SIG-M5 treated with dmso at 0.1 percent for 504 hours (cell line): ENCODE data around the gene BCL2.
"Not testable (repeated sequence)": the region's sequence is repeated elsewhere in the genome, so short reads cannot be mapped to it uniquely, and the experiment has no call there.

Source experiments
- DNase-seq: peaks from one replicate; lab custom pipeline; 2025; ENCODE audit not compliant: unreplicated experiment; lab: John Stamatoyannopoulos, UW

Gene BCL2

DNA sequence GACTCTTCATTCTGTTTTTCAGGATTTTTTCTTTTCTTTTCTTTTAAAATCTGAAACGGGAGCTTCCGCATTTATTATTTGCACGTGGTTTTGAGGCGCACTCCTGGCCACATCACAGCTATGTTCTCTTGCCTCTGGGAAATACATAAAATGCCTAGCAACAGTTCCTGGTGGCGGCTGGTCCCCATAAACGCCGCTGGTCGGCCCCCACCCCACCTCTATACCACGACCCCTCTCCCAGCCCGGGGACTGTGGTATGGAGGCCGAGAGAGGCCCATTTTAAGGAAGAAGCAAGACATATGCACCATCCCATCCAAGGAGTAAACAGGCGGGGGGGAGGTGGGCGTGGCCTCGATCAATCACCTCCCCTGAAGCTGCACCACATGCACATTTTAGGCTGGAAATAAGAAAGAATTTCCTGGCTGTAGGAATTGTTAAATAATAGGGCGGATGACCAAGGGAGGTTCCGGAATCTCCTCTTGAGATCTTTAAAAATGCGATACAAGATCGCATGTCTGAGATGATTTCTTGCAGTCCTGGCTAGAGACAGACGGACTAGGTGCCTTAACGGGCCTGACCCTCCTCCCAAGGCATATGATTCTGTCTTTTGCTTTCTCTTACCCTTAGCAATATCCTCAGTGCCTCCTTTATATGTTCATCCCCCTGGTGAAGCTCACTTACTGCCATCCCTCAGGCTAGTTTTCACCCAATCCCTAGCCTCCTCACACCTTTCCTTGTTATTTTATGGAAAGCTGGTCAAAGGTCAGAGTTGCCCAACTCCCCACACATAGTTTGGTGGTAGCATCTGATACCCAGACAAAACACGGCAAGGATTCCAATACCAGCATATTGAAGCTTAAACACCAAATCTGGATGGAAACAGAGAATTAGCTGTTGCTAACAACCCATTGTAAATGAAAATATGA lies 82.4 kb downstream of the BCL2 start:
- DNase-seq = peak; percentile 47

- peak; percentile 92 for DNase-seq
Measured at GRCh38 chr18:63236406-63236805, 83.2 kb downstream of the BCL2 start.

DNA sequence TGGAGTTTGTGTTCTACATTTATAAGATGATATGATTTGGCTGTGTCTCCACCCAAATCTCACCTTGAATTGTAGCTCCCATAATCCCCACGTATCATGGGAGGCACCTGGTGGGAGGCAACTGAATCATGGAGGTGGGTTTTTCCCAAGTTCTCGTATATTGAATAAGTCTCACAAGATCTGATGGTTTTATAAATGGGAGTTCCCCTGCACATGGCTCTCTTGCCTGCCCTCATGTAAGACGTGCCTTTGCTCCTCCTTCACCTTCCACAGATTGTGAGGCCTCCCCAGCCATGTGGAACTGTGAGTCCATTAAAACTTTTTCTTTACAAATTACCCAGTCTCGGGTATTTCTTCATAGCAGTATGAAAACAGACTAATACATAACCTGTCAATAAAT lies 83.6 kb downstream of the BCL2 start:
- DNase-seq = not testable (repeated sequence)

- DNase-seq = no peak
Measured at GRCh38 chr18:63234841-63235240, 84.7 kb downstream of the BCL2 start.

- no peak for DNase-seq
Measured at GRCh38 chr18:63234432-63234831, 85.1 kb downstream of the BCL2 start.

GRCh38 chr18:63233334-63233733 lies 86.2 kb downstream of the BCL2 start:
- no peak for DNase-seq

- DNase-seq = no peak
Measured at GRCh38 chr18:63232826-63233225, 86.7 kb downstream of the BCL2 start.

- no peak for DNase-seq
Measured at GRCh38 chr18:63229971-63230370, 89.6 kb downstream of the BCL2 start.

DNA sequence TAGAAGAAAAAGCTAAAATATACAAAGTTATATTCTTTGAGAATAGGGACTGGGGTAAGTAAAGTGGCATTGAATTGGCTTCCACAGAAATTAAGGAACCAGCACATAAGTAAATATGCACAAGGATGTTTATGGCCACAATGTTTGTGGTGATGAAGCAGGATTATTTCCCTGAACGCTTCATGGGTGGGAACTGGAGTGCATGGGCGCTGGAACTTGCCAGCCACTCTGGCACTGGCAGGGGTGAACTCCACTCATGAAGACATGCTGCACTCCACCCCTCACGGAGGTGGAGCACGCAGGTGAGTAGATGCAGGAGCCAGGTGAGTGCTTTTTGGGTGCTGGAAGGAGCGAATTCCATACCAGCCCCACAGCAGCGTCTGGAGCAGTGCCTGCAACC lies 94.1 kb downstream of the BCL2 start:
- no peak for DNase-seq

DNA sequence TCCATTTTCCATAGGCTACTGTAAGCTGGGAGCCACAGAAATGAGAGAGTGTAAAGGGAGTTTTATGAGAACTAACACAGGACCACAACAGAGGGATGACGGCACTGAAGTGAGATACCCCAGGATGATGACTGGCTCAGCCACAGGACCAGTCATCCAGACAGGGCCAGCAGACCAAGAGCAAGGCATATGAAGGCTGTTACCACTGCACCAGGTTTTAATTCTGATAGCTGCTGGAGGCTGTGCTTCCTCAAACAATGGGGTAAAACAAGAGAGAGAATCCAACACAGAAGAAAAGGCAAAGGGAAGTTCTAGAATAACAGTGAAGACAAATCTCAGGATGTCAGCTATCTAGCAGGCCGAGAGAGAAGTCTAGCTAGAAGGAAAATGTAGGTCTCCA lies 94.9 kb downstream of the BCL2 start:
- no peak for DNase-seq

GRCh38 chr18:63223837-63224236 lies 95.7 kb downstream of the BCL2 start:
- peak; percentile 41 for DNase-seq

DNA sequence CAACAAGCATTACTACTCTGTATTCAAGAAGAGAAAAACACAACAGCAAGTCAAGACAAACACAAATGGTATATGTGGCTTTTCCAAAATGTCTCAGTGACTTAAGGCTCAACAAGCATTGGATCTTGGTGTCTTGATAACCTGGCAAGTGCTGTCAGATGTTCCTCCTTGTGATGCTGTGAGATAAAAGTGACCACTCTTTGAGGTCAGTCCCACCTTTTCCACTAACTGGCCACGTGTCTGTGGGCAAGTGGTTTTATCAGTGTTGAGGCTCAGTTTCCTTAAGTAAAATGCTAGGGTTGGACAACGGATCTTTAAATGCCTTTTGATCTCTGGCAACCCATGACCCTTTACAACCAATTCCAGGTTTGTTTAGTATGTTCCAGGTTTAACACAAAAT lies 98.7 kb downstream of the BCL2 start:
- no peak for DNase-seq

DNA sequence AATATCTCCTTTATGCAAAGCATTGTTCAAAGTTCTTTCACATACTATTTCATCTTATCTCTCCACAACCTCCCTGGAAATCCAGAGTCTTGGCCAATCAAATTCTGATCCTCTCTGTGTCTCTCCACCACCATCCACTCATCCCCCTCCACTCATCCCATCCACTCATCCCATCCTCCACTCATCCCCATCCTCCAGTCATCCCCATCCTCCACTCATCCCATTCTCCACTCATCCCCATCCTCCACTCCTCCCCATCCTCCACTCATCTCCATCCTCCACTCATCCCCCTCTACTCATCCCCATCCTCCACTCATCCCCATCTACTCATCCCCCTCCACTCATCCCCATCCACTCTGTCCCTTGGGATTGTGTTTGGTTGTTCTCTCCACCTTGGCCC lies 101.1 kb downstream of the BCL2 start:
- no peak for DNase-seq

DNA sequence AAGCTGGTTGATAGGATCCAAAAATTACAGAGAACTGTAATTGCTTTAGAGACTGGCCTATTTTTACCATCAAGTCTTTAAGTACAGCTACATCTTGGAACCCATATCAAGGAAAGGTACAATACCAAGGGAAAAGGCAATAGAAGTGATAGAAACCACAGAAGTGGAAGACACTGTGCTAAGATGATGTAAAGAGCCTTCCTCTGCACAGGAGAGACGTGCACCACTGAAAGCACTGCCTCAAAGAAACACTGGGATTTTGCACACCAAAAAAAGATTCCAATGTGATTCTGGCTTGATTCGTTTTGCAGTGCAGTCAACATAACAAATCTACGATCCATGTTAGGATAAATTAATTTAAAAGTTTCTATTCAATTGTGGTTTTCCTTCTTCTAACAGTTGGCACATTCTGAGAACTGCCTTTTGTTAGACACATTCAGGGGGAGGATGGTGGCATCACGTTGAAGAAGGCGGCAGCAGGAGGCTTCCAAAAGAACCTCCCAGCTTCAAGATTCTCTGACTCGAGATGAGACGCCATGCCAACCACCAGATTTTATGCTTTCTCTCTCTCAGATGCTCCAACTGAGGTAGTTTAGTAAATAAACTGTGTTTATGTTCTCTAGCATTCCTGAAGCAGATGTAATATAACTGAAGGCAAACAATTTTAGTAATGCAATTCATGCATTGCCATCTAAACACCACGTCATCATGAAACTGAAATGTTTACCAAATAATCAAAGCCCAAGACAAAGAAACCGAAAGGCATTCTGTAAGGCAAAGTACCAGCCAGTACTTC lies 102.9 kb downstream of the BCL2 start:
- DNase-seq = no peak

DNA sequence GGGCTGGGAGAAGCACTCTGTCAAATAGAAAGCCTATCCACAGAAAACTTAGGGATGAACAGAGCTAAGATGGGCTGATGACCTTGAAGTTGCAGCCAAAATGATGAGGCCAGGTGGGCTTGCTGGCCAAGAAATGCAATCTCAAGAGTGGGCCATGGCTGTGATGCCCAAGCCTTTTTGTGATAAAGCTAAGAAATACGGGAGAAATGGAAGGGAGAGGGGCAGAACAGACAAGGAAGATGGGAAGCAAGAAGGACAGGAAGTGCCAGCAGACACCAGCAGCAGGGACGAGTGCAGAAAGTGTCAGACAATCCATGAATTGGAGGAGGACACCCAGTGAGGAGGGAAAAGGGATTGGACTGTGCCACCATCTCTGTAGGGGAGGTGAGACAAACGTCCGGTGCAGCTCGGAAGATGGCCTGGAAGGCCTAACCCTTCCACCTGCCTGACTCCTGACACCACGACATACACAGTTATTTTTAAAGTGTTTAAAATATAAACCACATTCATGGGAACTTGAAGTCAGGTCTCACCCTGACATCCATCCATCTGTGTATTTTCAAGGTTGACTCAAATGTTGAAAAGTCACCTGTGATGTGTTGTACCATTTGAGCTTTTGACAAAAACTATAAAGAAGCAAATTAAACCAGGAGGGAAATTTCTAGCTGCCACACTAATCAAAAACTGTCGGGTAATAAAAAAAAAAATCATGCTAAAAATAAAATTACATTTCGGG lies 105.5 kb downstream of the BCL2 start:
- DNase-seq = no peak

- peak; percentile 20 for DNase-seq
Measured at GRCh38 chr18:63213331-63213900, 106.2 kb downstream of the BCL2 start.

DNA sequence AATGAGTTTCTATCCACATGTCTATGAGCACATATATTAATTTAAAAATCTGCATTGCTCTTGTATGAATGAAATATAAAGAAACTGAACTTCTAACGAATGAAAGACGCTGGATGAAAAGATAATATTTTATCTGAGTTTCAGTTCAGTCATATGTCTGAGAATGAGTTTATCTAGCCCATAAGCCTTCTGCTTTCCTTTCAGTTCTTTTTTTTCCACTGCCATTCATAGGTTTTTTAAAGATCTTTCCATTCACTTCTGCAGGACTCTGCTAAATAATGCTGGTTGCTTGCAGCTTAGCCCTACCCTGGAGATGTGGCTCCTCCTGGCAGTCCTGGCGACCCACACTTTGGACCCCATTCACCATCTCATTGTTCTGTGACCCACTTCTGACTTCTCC lies 109.0 kb downstream of the BCL2 start:
- DNase-seq = no peak

DNA sequence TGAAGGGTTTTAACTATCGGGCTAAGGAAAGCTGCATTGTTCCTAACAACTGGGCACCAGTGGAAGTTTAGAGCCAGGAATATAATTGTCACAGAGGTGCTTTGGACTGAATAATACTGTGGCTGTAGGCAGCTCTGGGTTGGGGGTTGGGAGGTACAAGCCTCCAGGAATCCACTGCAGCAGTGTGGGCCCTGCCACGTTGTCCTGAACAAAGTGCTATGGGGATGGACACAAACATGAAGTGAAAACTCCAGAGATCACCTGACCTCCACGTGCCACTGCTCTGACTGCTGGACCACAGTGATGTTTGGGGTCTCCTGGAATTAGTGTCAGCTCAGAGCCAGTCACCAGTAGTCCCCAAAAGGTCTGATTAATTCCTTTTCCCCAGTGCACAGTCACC lies 110.9 kb downstream of the BCL2 start:
- DNase-seq = no peak

DNA sequence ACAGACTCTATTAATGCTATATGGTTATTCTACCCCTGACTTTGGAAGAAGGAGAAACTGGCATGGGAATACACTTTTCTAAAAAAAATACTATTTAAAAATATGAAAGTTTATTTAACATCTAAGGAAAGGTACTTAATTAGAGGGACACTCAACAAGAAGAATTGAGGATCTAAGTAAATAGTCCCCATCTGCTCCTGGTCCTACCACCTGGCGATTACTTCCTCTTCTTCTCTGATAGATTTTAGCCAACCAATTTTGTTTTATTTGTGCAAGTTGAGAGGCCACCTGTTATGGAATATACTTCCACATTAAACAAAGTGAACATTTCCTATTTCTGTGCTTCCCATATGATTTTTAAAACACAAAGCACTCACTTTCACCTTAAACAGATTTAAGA lies 111.7 kb downstream of the BCL2 start:
- DNase-seq = no peak

DNA sequence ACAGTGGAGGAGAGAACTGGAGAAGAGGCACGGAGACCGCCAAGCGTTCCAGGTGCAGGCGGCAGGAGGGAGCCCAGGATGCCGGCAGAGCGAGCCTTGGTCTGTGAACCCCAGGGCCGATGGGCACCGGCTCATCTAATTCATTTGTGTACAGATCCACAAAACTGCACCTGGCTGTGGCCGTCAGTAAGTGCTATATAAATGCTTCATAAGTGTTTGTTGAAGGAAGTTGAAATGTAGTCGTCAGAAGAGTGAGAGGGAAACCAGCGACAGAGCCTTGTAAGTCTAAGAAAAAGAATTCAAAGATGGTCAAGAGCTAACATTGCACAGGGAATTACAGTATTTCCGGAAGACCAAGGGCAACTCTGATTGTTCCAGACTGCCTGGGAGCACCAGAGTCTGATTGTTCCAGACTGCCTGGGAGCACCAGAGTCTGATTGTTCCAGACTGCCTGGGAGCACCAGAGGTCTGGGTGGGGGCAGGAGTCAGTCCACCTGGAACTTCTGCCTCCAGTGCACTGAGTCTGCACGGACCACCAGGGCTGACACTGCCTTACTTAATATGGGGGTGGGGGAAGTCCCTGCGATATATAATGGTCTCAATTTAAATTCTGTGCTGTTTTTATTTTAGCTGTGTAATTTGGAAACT lies 112.3 kb downstream of the BCL2 start:
- DNase-seq = no peak
